Endothelial cell of umbilical vein (primary cell): ENCODE measurements around the gene SUGCT.

Source experiments
- EZH2 ChIP-seq: IDR thresholded peaks from 2 replicates; pipeline ENCODE4 v1.6.1; 2012; ENCODE audit warnings: borderline replicate concordance, low read depth, mild to moderate bottlenecking, moderate library complexity, low read length, inconsistent platforms; ENCODE audit not compliant: severe bottlenecking
- FOS ChIP-seq: IDR thresholded peaks from 2 replicates; pipeline ENCODE4 v1.6.1; 2011; ENCODE audit warnings: mild to moderate bottlenecking, low read length, moderate library complexity, borderline replicate concordance; ENCODE audit not compliant: insufficient read depth
- GATA2 ChIP-seq: IDR thresholded peaks from 2 replicates; pipeline ENCODE4 v1.7.0; 2011; ENCODE audit warnings: low read depth, mild to moderate bottlenecking, moderate library complexity, mixed read lengths, low read length; ENCODE audit not compliant: insufficient read length, insufficient read depth
- JUN ChIP-seq: IDR thresholded peaks from 2 replicates; pipeline ENCODE4 v1.6.1; 2011; ENCODE audit warnings: borderline replicate concordance, low read depth; ENCODE audit not compliant: insufficient read length, insufficient read depth
- POLR2A ChIP-seq: IDR thresholded peaks from 2 replicates; pipeline ENCODE4 v1.6.1; 2012; ENCODE audit warnings: low read depth, mild to moderate bottlenecking, control low read depth, low read length
- POLR2AphosphoS5 ChIP-seq: IDR thresholded peaks from 2 replicates; pipeline ENCODE4 v1.6.1; 2012; ENCODE audit warnings: low read depth, mild to moderate bottlenecking, control low read depth, low read length, moderate library complexity; ENCODE audit not compliant: insufficient read depth
- TF ChIP-seq, protein P1 (sequence below), 2 donors: IDR thresholded peaks; 1 replicate in 1 of 2; 2 replicates in 1 of 2; pipeline ENCODE4 v1.5.1; 2011; ENCODE audit warnings: low read length in 2 of 2, mild to moderate bottlenecking in 2 of 2, moderate library complexity in 2 of 2, control low read depth in 1 of 2, inconsistent platforms in 1 of 2, low read depth in 1 of 2; ENCODE audit not compliant: insufficient read depth in 1 of 2; ENCODE audit errors: extremely low read depth in 1 of 2
- TF ChIP-seq, protein P2 (sequence below): IDR thresholded peaks from 2 replicates; pipeline ENCODE4 v1.6.1; 2011; ENCODE audit not compliant: insufficient read depth, insufficient read length

DNA sequence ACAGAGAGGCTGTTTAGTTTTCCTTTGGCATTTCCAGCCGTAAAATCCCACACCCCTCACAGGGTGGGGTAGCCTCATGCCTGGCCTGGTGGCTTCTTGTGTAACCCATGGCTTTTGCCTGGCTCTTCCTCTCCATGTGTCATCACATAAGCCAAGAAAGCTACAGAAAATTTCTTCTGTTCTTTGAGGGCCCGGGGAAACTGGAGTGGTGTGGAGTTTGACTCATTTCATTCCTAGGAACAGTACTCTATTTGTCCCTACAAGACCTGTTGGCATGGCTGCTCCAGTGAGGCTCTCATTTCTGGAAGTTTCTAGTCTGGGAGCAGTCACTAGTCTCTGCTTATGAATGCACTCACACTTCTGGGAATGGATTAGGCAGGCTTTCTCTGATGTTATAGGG, 523.9 kb downstream of the SUGCT start:
- TF ChIP-seq POLR2A (no peak), POLR2AphosphoS5 (no peak), JUN (no peak), EZH2 (no peak), FOS (no peak), GATA2 (no peak)
- TF ChIP-seq, protein P1, sequence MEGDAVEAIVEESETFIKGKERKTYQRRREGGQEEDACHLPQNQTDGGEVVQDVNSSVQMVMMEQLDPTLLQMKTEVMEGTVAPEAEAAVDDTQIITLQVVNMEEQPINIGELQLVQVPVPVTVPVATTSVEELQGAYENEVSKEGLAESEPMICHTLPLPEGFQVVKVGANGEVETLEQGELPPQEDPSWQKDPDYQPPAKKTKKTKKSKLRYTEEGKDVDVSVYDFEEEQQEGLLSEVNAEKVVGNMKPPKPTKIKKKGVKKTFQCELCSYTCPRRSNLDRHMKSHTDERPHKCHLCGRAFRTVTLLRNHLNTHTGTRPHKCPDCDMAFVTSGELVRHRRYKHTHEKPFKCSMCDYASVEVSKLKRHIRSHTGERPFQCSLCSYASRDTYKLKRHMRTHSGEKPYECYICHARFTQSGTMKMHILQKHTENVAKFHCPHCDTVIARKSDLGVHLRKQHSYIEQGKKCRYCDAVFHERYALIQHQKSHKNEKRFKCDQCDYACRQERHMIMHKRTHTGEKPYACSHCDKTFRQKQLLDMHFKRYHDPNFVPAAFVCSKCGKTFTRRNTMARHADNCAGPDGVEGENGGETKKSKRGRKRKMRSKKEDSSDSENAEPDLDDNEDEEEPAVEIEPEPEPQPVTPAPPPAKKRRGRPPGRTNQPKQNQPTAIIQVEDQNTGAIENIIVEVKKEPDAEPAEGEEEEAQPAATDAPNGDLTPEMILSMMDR (IDR thresholded peaks at IDR 0.05; ENCODE audit: extremely low read depth in 1 of 2, insufficient read depth in 1 of 2, low read depth in 1 of 2, low read length in 2 of 2) = no peak
- TF ChIP-seq, protein P2, sequence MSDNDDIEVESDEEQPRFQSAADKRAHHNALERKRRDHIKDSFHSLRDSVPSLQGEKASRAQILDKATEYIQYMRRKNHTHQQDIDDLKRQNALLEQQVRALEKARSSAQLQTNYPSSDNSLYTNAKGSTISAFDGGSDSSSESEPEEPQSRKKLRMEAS = no peak
